CD4-positive, alpha-beta T cell treated with Interleukin-15 for 4 hours (primary cell): ENCODE data around the gene EEA1.

Experiments used
- DNase-seq: peaks from one replicate; pipeline ENCODE4 v3.0.0-alpha.2; 2020; ENCODE audit warnings: low spot score

The EEA1 gene

DNA sequence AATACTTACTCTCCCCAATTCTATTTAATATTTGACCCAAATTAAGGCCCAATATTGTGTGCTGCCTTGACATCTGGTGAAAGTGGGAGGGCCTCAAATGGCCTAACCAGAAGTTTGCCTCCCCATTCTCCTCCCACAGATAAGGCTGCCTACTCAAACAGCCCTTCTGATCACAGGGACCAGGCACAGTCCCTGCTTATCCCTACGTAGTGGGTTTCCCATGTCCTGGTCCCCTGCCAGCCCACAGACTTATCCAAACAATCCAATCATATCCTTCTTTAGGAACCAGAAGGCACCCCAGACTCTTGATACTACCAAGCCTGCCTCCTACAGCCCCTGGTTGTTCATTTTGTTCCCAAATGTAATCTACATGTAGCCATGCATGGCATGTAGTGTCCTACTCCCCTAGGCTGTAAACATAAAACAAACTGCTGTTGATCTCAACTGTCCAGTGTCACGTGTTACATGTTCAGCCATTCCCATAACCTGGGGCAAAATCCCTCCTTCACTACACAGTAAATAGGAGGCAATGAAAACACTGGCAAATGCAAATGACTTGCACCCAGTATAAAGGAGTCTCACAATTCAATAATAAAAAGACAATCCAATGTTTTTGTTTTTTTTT is 49.3 kb downstream of the EEA1 start:
- no peak for DNase-seq

DNA sequence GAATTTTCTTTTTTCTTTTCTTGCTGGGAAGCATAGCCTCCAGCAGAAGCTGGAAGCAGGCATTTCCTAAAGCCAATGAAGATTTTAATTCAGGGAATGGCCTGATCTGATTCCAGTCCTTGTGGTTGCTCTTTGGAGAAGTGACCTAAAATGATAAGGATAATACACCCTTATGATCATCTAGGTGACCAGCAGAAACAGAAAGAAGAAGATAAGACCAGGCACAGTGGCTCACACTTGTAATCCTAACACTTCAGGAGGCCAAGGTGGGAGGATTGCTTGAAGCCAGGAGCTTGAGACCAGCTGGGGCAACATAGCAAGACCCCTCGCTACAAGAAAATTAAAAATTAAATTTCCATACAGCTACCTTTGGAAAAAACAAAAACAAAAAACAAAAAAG is 51.2 kb downstream of the EEA1 start:
- DNase-seq = no peak

DNA sequence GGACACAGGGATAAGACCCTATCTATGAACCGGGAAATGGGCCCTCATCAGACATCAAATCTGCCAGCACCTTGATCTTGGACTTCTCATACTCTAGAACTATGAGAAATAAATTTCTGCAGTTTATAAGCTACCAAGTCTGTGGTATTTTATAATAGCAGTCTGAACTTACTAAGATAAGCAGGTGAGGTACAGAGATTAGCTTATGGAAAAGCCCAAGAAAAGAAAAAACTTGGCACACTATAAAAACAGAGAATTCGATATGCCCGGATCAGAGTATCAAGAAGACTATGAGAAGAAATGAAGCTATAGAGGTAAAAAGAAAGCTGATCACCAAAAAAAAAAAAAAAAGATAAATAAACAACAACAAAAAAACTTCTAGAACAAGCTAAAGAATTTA is 52.6 kb downstream of the EEA1 start:
- no peak for DNase-seq

DNA sequence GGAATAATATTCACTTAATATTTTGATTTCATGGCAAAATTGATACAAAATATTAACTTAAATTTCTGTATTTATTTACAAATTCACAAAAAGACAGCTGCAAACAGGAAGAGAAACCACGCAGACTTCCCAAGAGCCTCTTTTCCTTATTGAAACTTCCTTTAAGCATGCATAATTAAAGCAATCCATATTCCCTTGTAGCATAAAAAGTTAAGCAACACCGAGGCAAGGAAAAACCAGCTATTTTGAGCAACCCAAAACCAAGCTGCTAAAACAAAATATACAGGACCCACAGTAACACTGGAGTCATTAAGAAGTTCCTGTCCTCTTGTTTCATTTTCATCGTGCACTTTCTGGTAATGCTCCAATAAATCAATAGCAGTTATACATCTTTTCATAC is 58.0 kb downstream of the EEA1 start:
- DNase-seq = no peak

DNA sequence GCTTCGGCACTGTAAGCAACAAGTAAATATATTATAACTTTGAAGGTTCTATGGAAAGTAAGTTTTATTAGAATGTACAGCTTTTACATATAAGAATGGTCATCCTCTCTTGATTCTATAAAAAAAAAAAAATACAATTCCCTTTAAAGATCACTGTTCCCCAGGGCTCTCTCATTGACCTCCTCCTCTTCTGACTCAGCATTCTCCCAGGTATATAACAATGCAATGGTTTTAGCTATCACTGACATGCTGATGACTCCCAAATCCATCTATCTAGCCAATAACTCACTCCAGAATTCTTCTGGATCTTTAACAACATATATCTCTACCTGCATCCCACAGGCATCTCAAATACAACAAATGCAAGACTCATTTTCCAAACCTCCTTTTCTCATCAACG is 62.7 kb downstream of the EEA1 start:
- DNase-seq = no peak

DNA sequence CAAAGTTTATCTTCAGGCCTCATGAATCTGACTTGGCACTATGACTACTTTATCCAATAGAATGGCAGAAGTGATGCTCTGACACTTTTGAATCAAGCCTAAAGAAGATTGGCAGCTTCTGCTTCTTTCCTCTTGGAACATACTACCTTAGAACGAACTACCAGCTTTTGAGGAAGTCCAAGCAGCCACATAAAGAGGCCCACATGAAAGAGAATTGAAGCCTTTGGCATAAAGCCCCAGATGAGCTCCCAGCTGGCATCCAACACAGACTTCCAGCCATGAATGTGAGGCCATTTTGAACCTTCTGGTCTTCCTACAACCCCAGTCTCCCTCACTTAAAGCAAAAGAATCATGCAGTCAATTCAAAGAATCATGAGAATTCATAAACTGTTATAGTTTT is 65.8 kb downstream of the EEA1 start:
- no peak for DNase-seq

DNA sequence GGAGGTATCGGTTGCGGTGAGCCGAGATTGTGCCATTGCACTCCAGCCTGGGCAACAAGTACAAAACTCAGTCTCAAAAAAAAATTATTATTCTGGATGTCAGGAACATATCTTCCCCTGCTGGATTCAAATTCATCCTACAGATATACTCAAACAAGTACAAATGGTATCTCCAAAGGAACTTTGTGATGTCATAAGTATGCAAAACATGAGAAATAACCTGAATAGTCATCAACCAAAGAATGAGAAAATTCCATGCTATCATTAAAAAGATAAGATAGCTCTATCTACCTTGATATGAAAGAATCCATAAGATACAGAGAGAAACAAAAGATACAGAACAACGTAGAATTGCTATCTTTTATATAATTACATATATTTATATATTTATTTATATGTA is 67.7 kb downstream of the EEA1 start:
- DNase-seq = no peak

DNA sequence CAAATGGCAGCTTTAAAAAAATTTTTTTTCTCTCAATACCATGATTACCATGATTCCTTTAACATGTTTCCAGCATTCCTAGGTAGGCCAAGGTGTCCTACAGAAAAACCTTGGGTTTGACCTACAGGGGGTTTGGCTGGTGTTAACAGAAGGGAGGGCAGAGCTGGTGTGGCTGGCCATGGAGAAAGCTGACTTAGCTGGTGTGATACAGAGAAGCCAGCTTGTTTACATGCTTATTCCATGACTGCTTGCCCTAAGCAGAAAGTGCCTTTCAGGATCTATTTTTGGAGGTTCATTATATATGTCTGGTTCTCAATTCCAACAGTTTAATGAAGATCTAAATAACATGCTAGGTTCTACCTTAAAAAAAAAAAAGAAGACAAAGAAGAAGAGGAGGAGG is 68.6 kb downstream of the EEA1 start:
- no peak for DNase-seq

DNA sequence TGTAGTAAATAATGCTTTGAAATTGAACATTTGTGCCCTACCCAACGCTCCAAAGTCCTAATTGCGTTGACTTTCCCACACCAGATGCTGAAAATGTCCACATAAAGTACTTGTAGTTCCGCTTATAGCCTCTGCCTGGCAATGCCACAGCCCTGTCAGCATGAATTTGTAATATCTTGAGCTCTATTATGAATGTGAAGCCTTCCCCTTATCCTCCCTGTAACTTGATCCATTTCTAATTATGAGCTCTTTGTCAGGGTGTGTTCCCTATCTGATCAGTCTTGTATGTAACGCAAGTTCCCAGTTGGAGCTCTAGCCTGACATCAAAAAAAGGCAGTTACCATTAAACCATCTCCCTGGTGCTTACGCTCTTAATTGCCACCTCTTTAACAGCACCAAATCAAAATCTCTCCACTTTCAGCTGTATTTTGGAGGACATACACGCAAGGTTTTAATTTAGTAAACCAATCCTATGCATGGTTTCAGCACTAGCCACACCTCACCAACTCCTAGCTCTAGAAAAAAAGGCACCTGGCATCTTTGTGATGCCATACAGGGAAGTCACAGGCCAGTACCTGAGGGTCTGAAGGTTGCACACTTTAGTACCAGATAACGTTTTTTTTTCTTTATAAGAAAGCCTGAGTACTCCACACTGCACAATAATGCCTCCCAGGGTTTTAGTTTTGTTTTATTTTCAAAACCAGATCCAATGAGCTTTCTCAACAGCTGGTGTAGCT is 69.3 kb downstream of the EEA1 start:
- DNase-seq = no peak

DNA sequence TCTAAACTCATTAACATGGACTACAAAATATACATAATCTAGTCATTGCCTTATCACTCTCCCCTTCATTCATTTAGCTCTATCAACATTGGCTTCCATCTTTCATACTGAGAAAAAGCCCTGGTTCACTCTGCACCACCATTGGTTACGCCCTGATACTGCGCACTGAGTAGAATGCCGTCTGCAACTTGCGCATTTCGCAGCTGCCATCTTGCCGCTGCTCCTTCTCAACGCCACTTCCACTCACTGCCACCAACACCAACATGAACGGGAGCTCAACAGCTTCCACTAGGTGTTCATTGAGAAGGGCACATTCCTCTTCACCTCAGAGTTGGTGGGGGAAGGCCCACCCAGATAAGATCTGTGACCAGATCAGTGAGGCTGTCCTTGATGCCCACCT is 71.3 kb downstream of the EEA1 start:
- no peak for DNase-seq

DNA sequence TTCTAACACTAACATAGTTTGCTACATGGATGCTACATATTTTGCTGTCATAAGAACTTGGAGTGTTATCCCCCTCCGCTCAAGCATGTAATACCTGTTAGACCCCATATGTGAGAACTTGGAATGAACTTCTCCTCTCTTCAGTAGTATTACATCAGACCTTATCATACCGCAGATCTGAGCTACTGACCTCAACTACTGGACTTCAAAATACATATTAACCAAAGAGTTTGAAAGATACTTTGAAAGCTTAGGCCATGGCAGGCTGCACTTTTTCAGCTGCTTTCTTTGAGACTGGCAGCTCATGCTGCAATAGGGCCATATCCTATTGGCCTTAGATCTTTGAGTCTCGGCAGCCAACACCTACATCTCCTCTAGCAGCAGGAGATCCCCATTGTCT is 74.8 kb downstream of the EEA1 start:
- no peak for DNase-seq

DNA sequence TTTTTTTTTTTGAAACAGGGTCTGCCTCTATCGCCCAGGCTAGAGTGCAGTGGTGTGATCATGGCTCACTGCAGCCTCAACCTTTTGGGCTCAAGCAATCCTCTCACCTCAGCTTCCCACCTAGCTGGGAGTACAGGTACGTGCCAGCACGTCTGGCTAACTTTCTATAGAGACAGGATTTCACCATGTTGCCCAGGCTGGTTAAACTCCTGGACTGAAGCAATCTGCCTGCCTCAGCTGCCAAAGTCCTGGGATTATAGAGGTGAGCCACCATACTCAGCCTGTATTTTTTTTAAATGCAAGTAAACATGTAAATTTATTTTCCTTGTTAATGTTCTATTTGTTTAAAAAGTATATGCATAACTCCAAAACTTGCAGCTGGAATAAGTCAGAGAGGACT is 80.4 kb downstream of the EEA1 start:
- no peak for DNase-seq

DNA sequence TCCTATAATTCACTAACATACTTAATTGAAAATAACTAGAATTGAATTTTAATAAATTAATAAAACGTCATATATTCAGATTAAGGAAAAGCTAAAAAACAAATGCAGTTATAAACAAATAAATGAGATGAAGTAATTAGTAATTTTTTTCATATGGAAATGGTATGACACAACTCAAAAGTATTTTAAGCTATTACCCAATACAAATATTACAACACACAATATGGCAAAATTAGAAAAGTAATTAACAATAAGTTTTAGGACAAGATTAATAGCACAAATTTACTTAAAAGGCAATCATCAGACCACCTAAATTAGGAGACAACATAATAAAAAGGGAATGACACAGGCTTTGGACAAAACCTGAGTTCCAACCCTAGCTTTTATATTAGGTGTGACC is 81.7 kb downstream of the EEA1 start:
- no peak for DNase-seq

DNA sequence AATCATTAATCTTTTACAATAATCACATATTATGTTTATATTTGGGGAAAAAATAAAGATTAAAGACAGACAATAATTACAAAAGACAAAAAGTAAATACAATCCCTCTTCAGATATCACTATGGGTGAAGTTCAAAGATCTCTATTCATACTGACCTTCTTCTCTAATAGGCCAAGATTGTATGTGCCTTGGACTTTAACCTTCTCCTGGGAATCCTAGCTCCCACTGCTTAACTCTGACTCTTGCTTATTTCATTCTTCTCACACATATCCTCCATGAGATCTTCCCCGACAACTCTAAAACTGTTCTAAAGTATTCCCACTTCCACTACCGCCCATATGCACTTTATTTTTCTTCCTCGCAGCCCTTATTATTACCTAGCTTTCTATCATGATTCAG is 83.8 kb downstream of the EEA1 start:
- DNase-seq = no peak

DNA sequence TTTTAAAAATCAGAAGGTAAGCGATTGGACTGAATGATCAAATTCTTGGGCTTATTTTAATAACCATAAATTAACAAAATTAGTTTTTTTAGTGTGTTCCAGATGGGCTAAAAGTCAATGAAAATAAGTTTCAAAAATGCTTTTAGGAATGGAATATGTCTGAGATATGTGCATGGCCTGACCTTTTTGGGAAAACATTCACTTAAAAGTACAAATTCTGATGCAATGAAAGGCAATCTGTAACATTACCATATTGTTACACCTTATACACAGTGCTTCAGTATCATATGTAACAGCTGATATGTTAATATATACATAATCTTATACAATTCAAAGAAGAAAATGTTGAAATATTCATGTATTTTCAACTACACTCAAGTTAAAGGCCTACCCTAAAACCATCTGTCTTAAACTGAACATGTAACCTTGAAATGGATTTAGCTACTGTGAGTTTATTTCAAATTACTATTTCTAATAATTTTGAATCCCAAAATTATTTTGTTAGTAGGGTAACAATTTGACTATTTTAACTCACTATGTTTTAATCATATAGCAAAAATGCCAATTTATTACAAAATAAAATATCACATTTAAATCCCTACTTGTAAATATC is 84.8 kb downstream of the EEA1 start:
- no peak for DNase-seq

DNA sequence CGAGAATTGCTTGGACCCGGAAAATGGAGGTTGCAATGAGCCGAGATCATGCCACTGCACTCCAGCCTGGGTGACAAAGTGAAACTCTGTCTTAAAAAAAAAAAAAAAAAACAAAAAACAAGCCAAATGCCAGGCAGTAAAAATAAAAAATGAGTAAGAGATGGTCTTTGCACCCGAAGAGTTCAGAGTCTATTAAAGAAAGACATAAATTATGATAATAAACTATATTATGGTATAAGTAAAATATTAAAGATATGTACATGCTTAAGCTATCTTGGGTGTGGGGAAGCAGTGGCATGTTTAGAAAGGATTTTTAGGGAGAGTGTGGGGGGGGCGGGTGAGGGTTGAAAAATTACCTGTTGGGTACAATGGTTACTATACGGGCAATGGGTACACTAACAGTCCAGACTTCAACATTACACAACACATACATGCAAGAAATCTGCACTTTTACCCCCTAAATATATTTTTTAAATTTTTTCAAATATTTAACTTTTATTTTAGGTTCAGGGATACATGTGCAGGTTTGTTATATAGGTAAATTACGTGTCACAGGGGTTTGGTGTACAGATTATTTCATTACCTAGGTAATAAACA is 99.3 kb downstream of the EEA1 start:
- DNase-seq = no peak

DNA sequence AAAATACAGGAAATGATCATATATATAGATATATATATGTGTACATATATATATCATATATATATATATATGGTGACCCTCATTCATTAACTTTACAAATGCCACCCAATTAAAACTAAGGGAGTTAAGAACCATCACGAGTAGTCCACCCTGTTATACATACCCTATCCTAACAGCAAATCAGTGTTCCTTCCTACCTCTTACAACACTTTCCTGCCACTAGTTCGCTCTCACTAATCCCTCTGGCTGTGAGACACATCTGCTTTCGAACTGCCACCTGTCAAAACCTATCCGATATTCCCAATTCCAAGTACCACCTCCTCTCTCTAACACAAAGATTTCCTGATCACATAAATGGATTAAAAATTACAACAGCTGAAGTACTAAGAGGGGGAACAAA is 100.5 kb downstream of the EEA1 start:
- DNase-seq = no peak

DNA sequence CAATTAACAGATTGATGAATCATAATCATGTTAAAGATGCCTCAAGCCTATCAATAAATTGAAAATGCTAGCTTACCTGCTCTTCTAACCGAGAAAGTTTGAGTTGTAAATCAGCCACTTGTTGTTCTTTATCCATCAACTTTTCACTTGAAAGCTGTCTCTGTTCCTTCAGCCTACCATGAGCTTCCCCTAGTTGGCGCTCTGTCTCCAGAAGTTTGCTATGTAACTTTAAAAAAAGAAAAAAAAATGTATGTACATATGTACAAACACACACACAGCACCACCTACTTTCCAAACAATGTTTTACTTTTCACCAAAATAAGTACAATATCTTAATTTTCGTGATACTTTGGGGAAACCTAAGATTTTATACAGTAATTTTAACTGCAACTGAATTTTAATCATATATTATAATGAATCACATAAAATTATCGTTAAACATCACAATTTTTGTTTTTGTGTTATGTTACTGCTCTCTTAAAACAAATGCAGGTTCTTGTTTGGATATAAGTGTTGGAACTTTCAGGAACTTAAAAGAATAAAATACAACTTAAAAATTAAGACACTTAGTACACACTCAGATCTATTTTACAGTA is 101.2 kb downstream of the EEA1 start:
- DNase-seq = peak; percentile 24

DNA sequence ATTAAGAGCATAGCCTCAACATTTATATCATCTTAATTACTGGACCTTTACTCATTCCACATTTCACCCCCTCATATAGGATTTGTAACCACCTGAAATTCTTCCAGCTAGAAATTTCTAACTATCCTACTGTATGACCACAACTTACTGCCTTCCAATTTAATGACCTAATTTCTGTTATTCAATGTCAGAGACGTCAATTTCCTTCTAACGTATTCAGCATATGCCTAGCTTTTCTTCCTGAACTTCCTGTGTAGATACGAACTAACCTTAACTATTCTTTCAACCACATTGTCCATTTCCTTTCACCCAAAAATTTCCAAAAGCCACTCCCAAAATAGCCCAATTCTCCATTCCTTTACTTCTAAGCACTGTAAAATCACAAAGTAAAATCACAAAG is 108.0 kb downstream of the EEA1 start:
- no peak for DNase-seq

DNA sequence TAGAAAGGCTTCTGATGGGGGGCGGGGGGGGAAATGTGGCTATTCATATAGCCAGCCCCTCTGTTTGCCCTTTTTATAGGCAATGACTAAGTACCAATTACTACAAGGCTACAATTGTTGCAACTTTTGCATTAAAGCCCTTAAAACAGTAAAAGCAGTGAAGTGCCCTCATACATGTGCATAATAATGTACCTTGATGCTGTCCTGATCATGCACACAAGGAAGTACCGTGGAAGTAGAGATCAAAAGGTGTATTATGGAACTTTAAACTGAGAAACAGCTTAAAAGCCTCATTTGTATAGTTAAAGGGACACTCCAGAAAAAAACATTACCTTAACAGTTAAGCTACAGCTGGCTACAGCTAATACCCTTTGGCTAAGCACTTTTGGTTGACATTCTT is 114.5 kb downstream of the EEA1 start:
- no peak for DNase-seq

DNA sequence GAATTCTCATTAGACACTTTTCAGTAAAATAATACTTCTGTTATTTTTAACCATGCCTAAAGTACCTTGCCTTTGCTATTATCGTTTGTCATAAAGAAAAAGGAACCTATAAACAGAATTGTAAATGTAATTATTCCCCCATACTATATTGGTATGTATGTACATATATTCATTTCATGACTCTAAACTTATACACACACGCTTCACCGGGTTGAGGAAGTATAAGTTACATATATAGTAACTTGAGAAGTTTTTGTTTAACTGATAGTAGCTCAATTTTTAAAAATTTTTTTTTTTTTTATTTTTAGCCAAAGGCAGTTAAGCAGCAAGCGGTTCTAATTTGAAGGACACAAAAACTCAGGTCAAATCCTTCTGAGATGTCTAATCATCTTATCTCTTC is 118.7 kb downstream of the EEA1 start:
- DNase-seq = no peak

DNA sequence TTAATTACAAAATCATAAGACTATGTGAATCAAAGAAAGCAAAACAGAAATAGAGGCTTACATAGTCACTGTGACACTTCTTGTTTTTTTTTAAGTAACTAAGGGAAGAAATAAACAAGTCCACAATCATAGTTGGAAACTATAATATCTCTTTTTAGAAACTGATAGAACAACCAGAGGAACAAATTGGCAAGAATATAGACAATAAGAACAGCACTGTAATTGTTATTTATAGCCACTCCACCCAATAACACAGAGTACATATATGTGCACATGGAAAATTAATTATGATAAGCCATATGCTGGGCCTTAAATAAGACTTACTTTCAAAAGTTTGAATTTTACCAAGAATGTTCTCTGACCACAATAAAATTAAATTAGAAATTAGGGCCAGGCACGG is 125.2 kb downstream of the EEA1 start:
- DNase-seq = no peak

DNA sequence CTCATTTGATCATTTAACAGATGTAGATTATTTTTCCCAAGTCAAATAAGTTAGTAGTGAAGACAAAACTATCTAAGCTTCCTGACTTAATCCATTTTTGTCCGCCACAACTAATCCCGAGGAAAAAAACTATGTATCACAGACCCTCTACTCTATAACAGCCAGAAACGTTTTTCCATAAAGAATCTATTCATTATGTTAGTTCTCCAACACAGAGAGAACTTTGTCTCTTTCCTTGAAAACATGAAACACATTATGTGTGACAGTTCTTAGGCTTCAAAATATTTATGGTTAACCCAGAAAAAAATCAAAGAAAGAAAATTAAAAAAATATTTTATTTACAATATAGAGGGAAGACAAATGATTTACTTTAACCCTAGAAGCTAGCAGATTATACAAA is 126.2 kb downstream of the EEA1 start:
- DNase-seq = no peak
